HL-60 (cell line): ENCODE measurements around the gene PLPP7.

Experiments used
- GABPA ChIP-seq: IDR thresholded peaks from 2 replicates; pipeline ENCODE4 v1.6.1; 2012; ENCODE audit warnings: low read depth
- POLR2AphosphoS5 ChIP-seq: IDR thresholded peaks from 2 replicates; pipeline ENCODE4 v1.6.1; 2012; ENCODE audit warnings: low read depth
- TF ChIP-seq, protein P1 (sequence below): IDR thresholded peaks from one replicate; pipeline ENCODE4 v1.5.1; 2011; ENCODE audit warnings: low read length, control low read depth, inconsistent platforms; ENCODE audit not compliant: insufficient read depth
- TF ChIP-seq, protein P2 (sequence below): IDR thresholded peaks from 2 replicates; pipeline ENCODE4 v1.6.1; 2012; ENCODE audit warnings: low read depth; ENCODE audit not compliant: insufficient replicate concordance

DNA sequence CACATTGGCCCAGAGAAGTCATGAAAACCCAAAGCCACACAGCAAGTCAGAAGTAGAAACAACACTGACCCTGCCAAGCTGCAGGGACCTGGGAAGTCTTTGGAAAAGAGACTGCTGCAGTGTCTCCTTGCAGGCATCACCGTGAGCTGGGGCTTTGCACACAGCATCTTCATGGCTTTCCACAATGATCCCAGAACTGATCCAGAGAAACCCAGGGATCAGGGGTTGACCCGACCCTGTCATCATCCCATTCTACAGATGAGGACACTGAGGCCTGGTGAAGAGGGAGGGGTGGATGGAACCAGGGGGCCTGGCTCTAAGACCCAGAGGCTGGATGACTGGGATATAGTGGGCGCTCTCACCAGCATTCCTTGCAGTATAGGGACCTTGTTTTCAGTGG, 8.9 kb upstream of the PLPP7 start:
- TF ChIP-seq, protein P1, sequence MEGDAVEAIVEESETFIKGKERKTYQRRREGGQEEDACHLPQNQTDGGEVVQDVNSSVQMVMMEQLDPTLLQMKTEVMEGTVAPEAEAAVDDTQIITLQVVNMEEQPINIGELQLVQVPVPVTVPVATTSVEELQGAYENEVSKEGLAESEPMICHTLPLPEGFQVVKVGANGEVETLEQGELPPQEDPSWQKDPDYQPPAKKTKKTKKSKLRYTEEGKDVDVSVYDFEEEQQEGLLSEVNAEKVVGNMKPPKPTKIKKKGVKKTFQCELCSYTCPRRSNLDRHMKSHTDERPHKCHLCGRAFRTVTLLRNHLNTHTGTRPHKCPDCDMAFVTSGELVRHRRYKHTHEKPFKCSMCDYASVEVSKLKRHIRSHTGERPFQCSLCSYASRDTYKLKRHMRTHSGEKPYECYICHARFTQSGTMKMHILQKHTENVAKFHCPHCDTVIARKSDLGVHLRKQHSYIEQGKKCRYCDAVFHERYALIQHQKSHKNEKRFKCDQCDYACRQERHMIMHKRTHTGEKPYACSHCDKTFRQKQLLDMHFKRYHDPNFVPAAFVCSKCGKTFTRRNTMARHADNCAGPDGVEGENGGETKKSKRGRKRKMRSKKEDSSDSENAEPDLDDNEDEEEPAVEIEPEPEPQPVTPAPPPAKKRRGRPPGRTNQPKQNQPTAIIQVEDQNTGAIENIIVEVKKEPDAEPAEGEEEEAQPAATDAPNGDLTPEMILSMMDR = no peak
- no peak for TF ChIP-seq GABPA
- no peak for TF ChIP-seq POLR2AphosphoS5
- TF ChIP-seq, protein P2, sequence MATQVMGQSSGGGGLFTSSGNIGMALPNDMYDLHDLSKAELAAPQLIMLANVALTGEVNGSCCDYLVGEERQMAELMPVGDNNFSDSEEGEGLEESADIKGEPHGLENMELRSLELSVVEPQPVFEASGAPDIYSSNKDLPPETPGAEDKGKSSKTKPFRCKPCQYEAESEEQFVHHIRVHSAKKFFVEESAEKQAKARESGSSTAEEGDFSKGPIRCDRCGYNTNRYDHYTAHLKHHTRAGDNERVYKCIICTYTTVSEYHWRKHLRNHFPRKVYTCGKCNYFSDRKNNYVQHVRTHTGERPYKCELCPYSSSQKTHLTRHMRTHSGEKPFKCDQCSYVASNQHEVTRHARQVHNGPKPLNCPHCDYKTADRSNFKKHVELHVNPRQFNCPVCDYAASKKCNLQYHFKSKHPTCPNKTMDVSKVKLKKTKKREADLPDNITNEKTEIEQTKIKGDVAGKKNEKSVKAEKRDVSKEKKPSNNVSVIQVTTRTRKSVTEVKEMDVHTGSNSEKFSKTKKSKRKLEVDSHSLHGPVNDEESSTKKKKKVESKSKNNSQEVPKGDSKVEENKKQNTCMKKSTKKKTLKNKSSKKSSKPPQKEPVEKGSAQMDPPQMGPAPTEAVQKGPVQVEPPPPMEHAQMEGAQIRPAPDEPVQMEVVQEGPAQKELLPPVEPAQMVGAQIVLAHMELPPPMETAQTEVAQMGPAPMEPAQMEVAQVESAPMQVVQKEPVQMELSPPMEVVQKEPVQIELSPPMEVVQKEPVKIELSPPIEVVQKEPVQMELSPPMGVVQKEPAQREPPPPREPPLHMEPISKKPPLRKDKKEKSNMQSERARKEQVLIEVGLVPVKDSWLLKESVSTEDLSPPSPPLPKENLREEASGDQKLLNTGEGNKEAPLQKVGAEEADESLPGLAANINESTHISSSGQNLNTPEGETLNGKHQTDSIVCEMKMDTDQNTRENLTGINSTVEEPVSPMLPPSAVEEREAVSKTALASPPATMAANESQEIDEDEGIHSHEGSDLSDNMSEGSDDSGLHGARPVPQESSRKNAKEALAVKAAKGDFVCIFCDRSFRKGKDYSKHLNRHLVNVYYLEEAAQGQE = no peak
